Neutrophil (primary cell): ENCODE results near the gene ANKH.

Experiments used
- H3K27ac ChIP-seq: fragments of 200-600 bp; sonication (generic); 2 replicates; pipeline ENCODE4 v1.5.1; 2016; ENCODE audit warnings: mild to moderate bottlenecking, moderate library complexity
- H3K27me3 ChIP-seq: fragments of 200-600 bp; sonication (generic); 2 replicates; pipeline ENCODE4 v1.6.0; 2016; ENCODE audit warnings: mild to moderate bottlenecking
- H3K36me3 ChIP-seq: fragments of 200-600 bp; sonication (generic); 2 replicates; pipeline ENCODE4 v1.5.1; 2017
- H3K4me1 ChIP-seq, 2 experiments: fragments of 200-600 bp in 1 of 2; sonication (generic) in 1 of 2; 1 replicate in 1 of 2; 2 replicates in 1 of 2; pipeline versions ENCODE4 v1.5.1 to v1.6.1; 2013 to 2016; ENCODE audit warnings: low read depth in 1 of 2, low read length in 1 of 2, mild to moderate bottlenecking in 1 of 2, moderate library complexity in 1 of 2; ENCODE audit not compliant: control insufficient read depth in 1 of 2, insufficient read depth in 1 of 2
- H3K4me3 ChIP-seq, 2 experiments: fragments of 200-600 bp in 1 of 2; sonication (generic) in 1 of 2; 1 replicate in 1 of 2; 2 replicates in 1 of 2; pipeline ENCODE4 v1.5.1; 2013 to 2016; ENCODE audit warnings: low read depth in 1 of 2, low read length in 1 of 2, mild to moderate bottlenecking in 1 of 2, moderate library complexity in 1 of 2
- H3K9me3 ChIP-seq: fragments of 200-600 bp; sonication (generic); 2 replicates; pipeline ENCODE4 v1.5.1; 2016
- CTCF ChIP-seq: fragments of 200-600 bp; sonication (generic); IDR thresholded peaks from 2 replicates; pipeline ENCODE4 v1.5.1; 2016; ENCODE audit warnings: antibody characterized with exemption

ANKH gene

GRCh38 chr5:14699807-14700400 is 171.7 kb downstream of the ANKH start:
- TF ChIP-seq CTCF: no peak
- no peak overlapping the region for H3K4me3 ChIP-seq
- no peaks in the 10 kb centered on the region for H3K9me3 ChIP-seq
- no peak overlapping the region for H3K27ac ChIP-seq
- peaks cover 76% of the 10 kb centered on the region for H3K36me3 ChIP-seq
- H3K27me3 ChIP-seq: no peaks in the 10 kb centered on the region
- peaks cover 8 to 23% of the 10 kb centered on the region in 2 experiments for H3K4me1 ChIP-seq

- Histone ChIP-seq H3K4me1 (peaks cover 8 to 23% of the 10 kb centered on the region in 2 experiments), H3K9me3 (no peaks in the 10 kb centered on the region), H3K27me3 (no peaks in the 10 kb centered on the region), H3K4me3 (no peak overlapping the region), H3K27ac (no peak overlapping the region), H3K36me3 (peaks cover 79% of the 10 kb centered on the region)
- no peak for TF ChIP-seq CTCF
Observed at GRCh38 chr5:14699159-14699558, 172.4 kb downstream of the ANKH start.

GRCh38 chr5:14698495-14698894 is 173.1 kb downstream of the ANKH start:
- no peaks in the 10 kb centered on the region for H3K9me3 ChIP-seq
- no peak overlapping the region for H3K4me3 ChIP-seq
- TF ChIP-seq CTCF: no peak
- H3K27ac ChIP-seq: no peak overlapping the region
- peaks cover 8 to 23% of the 10 kb centered on the region in 2 experiments for H3K4me1 ChIP-seq
- no peaks in the 10 kb centered on the region for H3K27me3 ChIP-seq
- peaks cover 80% of the 10 kb centered on the region for H3K36me3 ChIP-seq

GRCh38 chr5:14696851-14697250 is 174.7 kb downstream of the ANKH start:
- Histone ChIP-seq H3K27ac (no peak overlapping the region), H3K4me3 (no peak overlapping the region), H3K36me3 (peaks cover 85% of the 10 kb centered on the region), H3K27me3 (no peaks in the 10 kb centered on the region), H3K9me3 (no peaks in the 10 kb centered on the region), H3K4me1 (peaks cover 8 to 12% of the 10 kb centered on the region in 2 experiments)
- TF ChIP-seq CTCF: no peak

- no peaks in the 10 kb centered on the region for H3K9me3 ChIP-seq
- H3K4me1 ChIP-seq: peaks cover 4 to 7% of the 10 kb centered on the region in 2 experiments
- H3K27me3 ChIP-seq: no peaks in the 10 kb centered on the region
- TF ChIP-seq CTCF: no peak
- H3K36me3 ChIP-seq: peaks cover 93% of the 10 kb centered on the region
- H3K4me3 ChIP-seq: no peak overlapping the region
- no peak overlapping the region for H3K27ac ChIP-seq
Observed at GRCh38 chr5:14696057-14696456, 175.5 kb downstream of the ANKH start.

GRCh38 chr5:14695152-14695551 is 176.4 kb downstream of the ANKH start:
- H3K27me3 ChIP-seq: no peaks in the 10 kb centered on the region
- no peak for TF ChIP-seq CTCF
- H3K4me3 ChIP-seq: no peak overlapping the region
- no peak overlapping the region for H3K27ac ChIP-seq
- no peaks in the 10 kb centered on the region for H3K9me3 ChIP-seq
- H3K36me3 ChIP-seq: peaks cover 96% of the 10 kb centered on the region
- H3K4me1 ChIP-seq: no peaks in the 10 kb centered on the region
